Inflammatory macrophage (primary cell): ENCODE data around the gene ABHD16A.

Experiments
- DNase-seq, 2 donors: peaks; one replicate each; pipeline ENCODE4 v3.0.0-alpha.2; 2020 to 2022

The ABHD16A gene

GRCh38 chr6:31639043-31639442 lies 64.1 kb downstream of the ABHD16A start:
- DNase-seq: no peak
